Measurements from ENCODE around the gene CUBN. TPM values are rescaled to one million over a fixed set of nuclear protein-coding genes. Genes with fewer than 3 reads are reported as not detected.

The CUBN gene
- total RNA-seq, 3 donors from 2014 or later (not counting 1 experiment from before 2014, with no cell fraction given) = 4.7 to 5.6 (median 5.1) TPM

DNA sequence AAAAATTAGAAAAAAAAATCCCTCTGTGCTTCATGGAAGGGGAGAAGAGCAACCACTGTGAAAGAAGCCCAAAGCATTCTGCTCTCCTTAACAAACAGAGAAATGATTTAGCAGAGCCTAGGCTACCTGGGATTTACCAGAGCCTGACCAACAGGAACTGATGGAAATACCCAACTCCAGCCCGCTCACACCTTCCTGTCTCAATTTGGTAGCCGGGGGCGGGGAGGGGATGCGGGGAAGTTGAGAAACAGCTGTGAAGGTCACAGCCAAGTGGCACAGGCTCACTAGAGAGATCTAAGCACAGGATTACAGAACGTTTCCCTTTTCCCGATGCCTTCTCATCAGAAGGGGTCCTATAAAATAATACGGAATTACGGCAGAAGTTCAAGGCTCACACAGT lies 330.0 kb downstream of the CUBN start:
- H3K4me1 Mint-ChIP-seq = peaks cover 49 to 68% of the 10 kb centered on the region in 2 donors
- H3K4me3 Mint-ChIP-seq = no peak overlapping the region
- 80% methylated on average over 8 of the region's 8 CpGs for WGBS (ENCODE audit: insufficient coverage)
- Histone ChIP-seq H3K27me3 (ENCODE audit: control insufficient read depth, insufficient read depth, low read length) (no peaks in the 10 kb centered on the region), H3K9me3 (ENCODE audit: control insufficient read depth, insufficient read depth, low read length) (no peaks in the 10 kb centered on the region), H3K4me1 (ENCODE audit: control insufficient read depth, insufficient read depth, low read length) (no peaks in the 10 kb centered on the region), H3K36me3 (ENCODE audit: control insufficient read depth, insufficient read depth, low read length) (no peaks in the 10 kb centered on the region), H3K4me3 (ENCODE audit: low read length) (no peak overlapping the region), H3K27ac (ENCODE audit: low read length) (no peak overlapping the region)
- peak overlapping the region in 1 of 2 donors; percentile 1 for H3K27ac Mint-ChIP-seq
- no peaks in the 10 kb centered on the region for H3K9me3 Mint-ChIP-seq
- TF ChIP-seq, protein P1, sequence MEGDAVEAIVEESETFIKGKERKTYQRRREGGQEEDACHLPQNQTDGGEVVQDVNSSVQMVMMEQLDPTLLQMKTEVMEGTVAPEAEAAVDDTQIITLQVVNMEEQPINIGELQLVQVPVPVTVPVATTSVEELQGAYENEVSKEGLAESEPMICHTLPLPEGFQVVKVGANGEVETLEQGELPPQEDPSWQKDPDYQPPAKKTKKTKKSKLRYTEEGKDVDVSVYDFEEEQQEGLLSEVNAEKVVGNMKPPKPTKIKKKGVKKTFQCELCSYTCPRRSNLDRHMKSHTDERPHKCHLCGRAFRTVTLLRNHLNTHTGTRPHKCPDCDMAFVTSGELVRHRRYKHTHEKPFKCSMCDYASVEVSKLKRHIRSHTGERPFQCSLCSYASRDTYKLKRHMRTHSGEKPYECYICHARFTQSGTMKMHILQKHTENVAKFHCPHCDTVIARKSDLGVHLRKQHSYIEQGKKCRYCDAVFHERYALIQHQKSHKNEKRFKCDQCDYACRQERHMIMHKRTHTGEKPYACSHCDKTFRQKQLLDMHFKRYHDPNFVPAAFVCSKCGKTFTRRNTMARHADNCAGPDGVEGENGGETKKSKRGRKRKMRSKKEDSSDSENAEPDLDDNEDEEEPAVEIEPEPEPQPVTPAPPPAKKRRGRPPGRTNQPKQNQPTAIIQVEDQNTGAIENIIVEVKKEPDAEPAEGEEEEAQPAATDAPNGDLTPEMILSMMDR (IDR thresholded peaks at IDR 0.05) = no peak
- ATAC-seq = peak in 1 of 3 donors; percentile 21
- no peaks in the 10 kb centered on the region for H3K36me3 Mint-ChIP-seq
- no peak for DNase-seq
- intact Hi-C loops (cut with micrococcal nuclease) = no loop called here
- H3K27me3 Mint-ChIP-seq (ENCODE audit: low read depth in 2 of 2) = no peaks in the 10 kb centered on the region

DNA sequence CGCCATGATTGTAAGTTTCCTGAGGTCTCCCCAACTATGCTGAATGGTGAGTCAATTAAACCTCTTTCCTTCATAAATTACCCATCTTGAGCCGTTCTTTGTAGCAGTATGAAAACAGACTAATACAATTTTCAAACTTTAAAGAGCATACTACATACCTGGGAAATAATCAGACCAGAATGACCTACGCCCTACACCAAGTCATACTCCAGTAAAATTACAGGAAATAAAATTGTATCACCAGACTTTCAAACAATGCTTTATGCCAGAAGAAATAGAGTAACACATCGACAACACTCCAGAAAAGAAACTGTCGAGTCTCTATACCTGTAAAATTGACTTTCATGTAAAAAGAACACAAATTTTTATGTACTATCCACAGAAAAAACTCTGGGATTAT lies 331.0 kb downstream of the CUBN start:
- 96% methylated on average over 5 of the region's 5 CpGs for WGBS (ENCODE audit: insufficient coverage)
- intact Hi-C loops (cut with micrococcal nuclease) = no loop called here
- Histone ChIP-seq H3K36me3 (ENCODE audit: control insufficient read depth, insufficient read depth, low read length) (no peaks in the 10 kb centered on the region), H3K4me1 (ENCODE audit: control insufficient read depth, insufficient read depth, low read length) (no peaks in the 10 kb centered on the region), H3K4me3 (ENCODE audit: low read length) (no peak overlapping the region), H3K27me3 (ENCODE audit: control insufficient read depth, insufficient read depth, low read length) (no peaks in the 10 kb centered on the region), H3K9me3 (ENCODE audit: control insufficient read depth, insufficient read depth, low read length) (no peaks in the 10 kb centered on the region), H3K27ac (ENCODE audit: low read length) (no peak overlapping the region)
- no peaks in the 10 kb centered on the region for H3K9me3 Mint-ChIP-seq
- H3K27ac Mint-ChIP-seq = peak overlapping the region in 1 of 2 donors; percentile 39
- peaks cover 49 to 58% of the 10 kb centered on the region in 2 donors for H3K4me1 Mint-ChIP-seq
- no peaks in the 10 kb centered on the region for H3K27me3 Mint-ChIP-seq (ENCODE audit: low read depth in 2 of 2)
- DNase-seq = no peak
- no peak overlapping the region for H3K4me3 Mint-ChIP-seq
- TF ChIP-seq, protein P1 (IDR thresholded peaks at IDR 0.05) = no peak
- ATAC-seq = no peak
- H3K36me3 Mint-ChIP-seq = no peaks in the 10 kb centered on the region

DNA sequence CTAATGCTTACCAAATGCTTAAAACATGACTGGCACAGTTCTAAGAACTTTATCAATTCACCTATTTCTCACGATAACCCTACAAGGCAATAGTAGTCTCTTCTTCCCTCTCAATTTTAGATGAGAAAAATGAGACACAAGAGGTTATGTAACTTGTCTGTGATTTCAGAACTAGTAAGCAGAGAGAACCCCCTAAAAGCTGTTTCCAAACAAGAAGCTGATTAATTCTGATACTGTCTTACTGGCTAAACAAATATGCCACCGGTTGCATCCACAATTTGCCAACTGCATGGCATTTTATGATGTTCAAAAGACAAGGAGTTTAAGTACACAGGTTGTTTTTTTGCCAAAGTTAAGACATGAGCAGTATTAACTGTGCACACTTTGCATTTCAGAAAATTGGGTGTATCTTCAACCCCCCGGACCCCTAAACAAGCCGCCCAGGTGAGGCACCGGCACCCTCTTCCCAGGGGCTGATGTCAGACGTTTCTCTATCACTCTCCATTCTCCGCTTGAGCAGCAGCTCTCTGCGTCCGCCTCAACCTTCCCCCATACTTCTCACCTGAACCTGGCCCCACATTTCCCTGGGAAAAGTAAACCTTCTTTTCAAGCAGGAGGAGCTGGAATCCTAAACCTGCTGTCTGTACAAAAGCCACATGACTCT lies 334.1 kb downstream of the CUBN start:
- H3K4me3 ChIP-seq (ENCODE audit: low read length) = no peak overlapping the region
- no peak for DNase-seq

More for the DNA sequence above, 334.1 kb downstream of the CUBN start:
- Histone ChIP-seq H3K36me3 (ENCODE audit: control insufficient read depth, insufficient read depth, low read length) (no peaks in the 10 kb centered on the region), H3K27ac (ENCODE audit: low read length) (no peak overlapping the region), H3K4me1 (ENCODE audit: control insufficient read depth, insufficient read depth, low read length) (no peaks in the 10 kb centered on the region), H3K27me3 (ENCODE audit: control insufficient read depth, insufficient read depth, low read length) (no peaks in the 10 kb centered on the region), H3K9me3 (ENCODE audit: control insufficient read depth, insufficient read depth, low read length) (no peaks in the 10 kb centered on the region)
- no peaks in the 10 kb centered on the region for H3K27me3 Mint-ChIP-seq (ENCODE audit: low read depth in 2 of 2)
- H3K27ac Mint-ChIP-seq = peak overlapping the region in 1 of 2 donors; percentile 56
- TF ChIP-seq, protein P1 (IDR thresholded peaks at IDR 0.05) = no peak
- no peak for ATAC-seq
- peaks cover 40 to 45% of the 10 kb centered on the region in 2 donors for H3K4me1 Mint-ChIP-seq
- WGBS (ENCODE audit: insufficient coverage) = 91% methylated on average over 9 of the region's 9 CpGs
- intact Hi-C loops (cut with micrococcal nuclease) = no loop called here
- H3K4me3 Mint-ChIP-seq = no peak overlapping the region
- H3K36me3 Mint-ChIP-seq = no peaks in the 10 kb centered on the region
- no peaks in the 10 kb centered on the region for H3K9me3 Mint-ChIP-seq

Measured in natural killer cell (primary cell).